Memory B cell (primary cell): ENCODE results near the gene PHC2.

Experiments
- ATAC-seq: fragments of 150-1000 bp; cut with Tn5 transposase; 2 replicates; pipeline ENCODE4 v1.10.0; 2021; ENCODE audit warnings: low read depth, mild to moderate bottlenecking, moderate library complexity
- DNase-seq, 2 donors: peaks; one replicate each; pipeline ENCODE4 v3.0.0; 2022; ENCODE audit warnings: low spot score in 2 of 2
- H3K27ac Mint-ChIP-seq: one replicate; pipeline ENCODE4 v1.8.0; 2022; ENCODE audit warnings: mild to moderate bottlenecking, moderate library complexity, mixed read lengths
- H3K27me3 Mint-ChIP-seq: one replicate; pipeline ENCODE4 v1.8.0; 2022; ENCODE audit warnings: mixed read lengths
- H3K36me3 Mint-ChIP-seq: one replicate; pipeline ENCODE4 v1.8.0; 2022; ENCODE audit warnings: mild to moderate bottlenecking, mixed read lengths
- H3K4me1 Mint-ChIP-seq: one replicate; pipeline ENCODE4 v1.8.0; 2022; ENCODE audit warnings: mixed read lengths
- H3K4me3 Mint-ChIP-seq: one replicate; pipeline ENCODE4 v1.8.0; 2022; ENCODE audit warnings: mild to moderate bottlenecking, moderate library complexity, mixed read lengths
- H3K9me3 Mint-ChIP-seq: one replicate; pipeline ENCODE4 v1.8.0; 2022; ENCODE audit warnings: mixed read lengths

PHC2 gene

GRCh38 chr1:33344896-33345560 is 85.9 kb downstream of the PHC2 start:
- Mint-ChIP-seq H3K27me3 (no peaks in the 10 kb centered on the region), H3K4me1 (peaks cover 29% of the 10 kb centered on the region), H3K27ac (no peak overlapping the region), H3K4me3 (no peak overlapping the region), H3K36me3 (peaks cover 2% of the 10 kb centered on the region), H3K9me3 (no peaks in the 10 kb centered on the region)
- no peak for ATAC-seq
- no peak for DNase-seq

- H3K36me3 Mint-ChIP-seq, result peaks cover 2% of the 10 kb centered on the region
- ATAC-seq (no peak), DNase-seq (no peak)
- H3K4me1 Mint-ChIP-seq, result peaks cover 26% of the 10 kb centered on the region
- H3K9me3 Mint-ChIP-seq, result no peaks in the 10 kb centered on the region
- H3K4me3 Mint-ChIP-seq, result no peak overlapping the region
- no peaks in the 10 kb centered on the region for H3K27me3 Mint-ChIP-seq
- H3K27ac Mint-ChIP-seq, result no peak overlapping the region
Measured at GRCh38 chr1:33343539-33343938, 87.4 kb downstream of the PHC2 start.

GRCh38 chr1:33342041-33342723 is 88.7 kb downstream of the PHC2 start:
- no peaks in the 10 kb centered on the region for H3K27me3 Mint-ChIP-seq
- H3K36me3 Mint-ChIP-seq, result peaks cover 2% of the 10 kb centered on the region
- peaks cover 22% of the 10 kb centered on the region for H3K4me1 Mint-ChIP-seq
- no peak overlapping the region for H3K4me3 Mint-ChIP-seq
- H3K9me3 Mint-ChIP-seq, result no peaks in the 10 kb centered on the region
- H3K27ac Mint-ChIP-seq, result no peak overlapping the region
- no peak for DNase-seq
- no peak for ATAC-seq

GRCh38 chr1:33341190-33341589 is 89.7 kb downstream of the PHC2 start:
- Mint-ChIP-seq H3K9me3 (no peaks in the 10 kb centered on the region), H3K4me3 (peak overlapping the region; percentile 12), H3K36me3 (peaks cover 2% of the 10 kb centered on the region), H3K27ac (no peak overlapping the region), H3K4me1 (peaks cover 14% of the 10 kb centered on the region), H3K27me3 (no peaks in the 10 kb centered on the region)
- ATAC-seq (no peak), DNase-seq (no peak)

GRCh38 chr1:33339413-33339812 is 91.5 kb downstream of the PHC2 start:
- Mint-ChIP-seq H3K27ac (no peak overlapping the region), H3K9me3 (no peaks in the 10 kb centered on the region), H3K27me3 (no peaks in the 10 kb centered on the region), H3K4me1 (peaks cover 17% of the 10 kb centered on the region), H3K36me3 (peaks cover 2% of the 10 kb centered on the region), H3K4me3 (no peak overlapping the region)
- ATAC-seq, result no peak
- DNase-seq, result no peak

GRCh38 chr1:33338440-33339211 is 92.3 kb downstream of the PHC2 start:
- no peak overlapping the region for H3K4me3 Mint-ChIP-seq
- H3K4me1 Mint-ChIP-seq, result peaks cover 17% of the 10 kb centered on the region
- H3K9me3 Mint-ChIP-seq, result no peaks in the 10 kb centered on the region
- ATAC-seq (no peak), DNase-seq (no peak)
- no peak overlapping the region for H3K27ac Mint-ChIP-seq
- H3K36me3 Mint-ChIP-seq, result peaks cover 3% of the 10 kb centered on the region
- H3K27me3 Mint-ChIP-seq, result no peaks in the 10 kb centered on the region

- ATAC-seq, result no peak
- DNase-seq, result no peak
- Mint-ChIP-seq H3K27me3 (no peaks in the 10 kb centered on the region), H3K4me3 (no peak overlapping the region), H3K27ac (no peak overlapping the region), H3K4me1 (peaks cover 17% of the 10 kb centered on the region), H3K36me3 (peaks cover 6% of the 10 kb centered on the region), H3K9me3 (no peaks in the 10 kb centered on the region)
Measured at GRCh38 chr1:33338048-33338439, 92.9 kb downstream of the PHC2 start.

- Mint-ChIP-seq H3K4me1 (peaks cover 14% of the 10 kb centered on the region), H3K4me3 (no peak overlapping the region), H3K36me3 (peaks cover 6% of the 10 kb centered on the region), H3K9me3 (no peaks in the 10 kb centered on the region), H3K27ac (no peak overlapping the region), H3K27me3 (no peaks in the 10 kb centered on the region)
- no peak for ATAC-seq
- no peak for DNase-seq
Measured at GRCh38 chr1:33337441-33337840, 93.5 kb downstream of the PHC2 start.

- DNase-seq, result no peak
- ATAC-seq, result no peak
- no peak overlapping the region for H3K4me3 Mint-ChIP-seq
- no peak overlapping the region for H3K27ac Mint-ChIP-seq
- H3K4me1 Mint-ChIP-seq, result peaks cover 11% of the 10 kb centered on the region
- peaks cover 10% of the 10 kb centered on the region for H3K36me3 Mint-ChIP-seq
- H3K9me3 Mint-ChIP-seq, result no peaks in the 10 kb centered on the region
- no peaks in the 10 kb centered on the region for H3K27me3 Mint-ChIP-seq
Measured at GRCh38 chr1:33336580-33336979, 94.3 kb downstream of the PHC2 start.

- DNase-seq, result no peak
- no peak overlapping the region for H3K4me3 Mint-ChIP-seq
Measured at GRCh38 chr1:33335020-33335419, 95.9 kb downstream of the PHC2 start.

GRCh38 chr1:33334081-33334552 is 96.8 kb downstream of the PHC2 start:
- H3K4me3 Mint-ChIP-seq, result no peak overlapping the region
- peaks cover 21% of the 10 kb centered on the region for H3K36me3 Mint-ChIP-seq
- H3K9me3 Mint-ChIP-seq, result no peaks in the 10 kb centered on the region
- ATAC-seq (no peak), DNase-seq (no peak)
- no peak overlapping the region for H3K27ac Mint-ChIP-seq
- H3K27me3 Mint-ChIP-seq, result no peaks in the 10 kb centered on the region
- H3K4me1 Mint-ChIP-seq, result peaks cover 6% of the 10 kb centered on the region

More at GRCh38 chr1:33335020-33335419, 95.9 kb downstream of the PHC2 start:
- peak overlapping the region; percentile 0 for H3K27ac Mint-ChIP-seq
- peaks cover 13% of the 10 kb centered on the region for H3K36me3 Mint-ChIP-seq
- no peaks in the 10 kb centered on the region for H3K27me3 Mint-ChIP-seq
- H3K4me1 Mint-ChIP-seq, result peaks cover 6% of the 10 kb centered on the region
- H3K9me3 Mint-ChIP-seq, result no peaks in the 10 kb centered on the region
- ATAC-seq, result no peak

- DNase-seq (no peak), ATAC-seq (no peak)
- H3K4me1 Mint-ChIP-seq, result peaks cover 4% of the 10 kb centered on the region
- no peak overlapping the region for H3K27ac Mint-ChIP-seq
- no peaks in the 10 kb centered on the region for H3K27me3 Mint-ChIP-seq
- no peaks in the 10 kb centered on the region for H3K9me3 Mint-ChIP-seq
- peaks cover 29% of the 10 kb centered on the region for H3K36me3 Mint-ChIP-seq
- H3K4me3 Mint-ChIP-seq, result no peak overlapping the region
Measured at GRCh38 chr1:33332881-33333280, 98.0 kb downstream of the PHC2 start.

GRCh38 chr1:33332357-33332789 is 98.5 kb downstream of the PHC2 start:
- no peak for ATAC-seq
- no peak overlapping the region for H3K27ac Mint-ChIP-seq
- peaks cover 29% of the 10 kb centered on the region for H3K36me3 Mint-ChIP-seq

More at GRCh38 chr1:33332357-33332789, 98.5 kb downstream of the PHC2 start:
- H3K27me3 Mint-ChIP-seq, result no peaks in the 10 kb centered on the region
- H3K4me3 Mint-ChIP-seq, result no peak overlapping the region
- no peaks in the 10 kb centered on the region for H3K9me3 Mint-ChIP-seq
- no peak for DNase-seq
- peaks cover 3% of the 10 kb centered on the region for H3K4me1 Mint-ChIP-seq
